HCT116 (cell line): Measurements from ENCODE around the gene ADORA3. TPM values are rescaled to one million over a fixed set of nuclear protein-coding genes. Genes with fewer than 3 reads are reported as not detected.

Source experiments
- ATAC-seq: fragments of 200-7000 bp; cut with Tn5 transposase; 2 replicates; pipeline ENCODE4 v1.9.1; 2020; ENCODE audit warnings: mild to moderate bottlenecking, moderate library complexity
- BruUV-seq: library from RNA; stranded (reverse); fragments of 400-500 nt; replicated peaks from 2 replicates; lab custom pipeline; 2021; lab: Mats Ljungman, UMichigan
- CTCF ChIA-PET: fragments of 300-600 bp; sonication (Branson Sonifier 250); formaldehyde crosslinking; loops from one replicate; lab custom pipeline; 2021; ENCODE audit warnings: antibody characterized with exemption; lab: Charles Lee
- POLR2A ChIA-PET: fragments of 300-600, 350-600 bp; sonication (Branson Sonifier 250); formaldehyde crosslinking; loops from one replicate; lab custom pipeline; 2021; ENCODE audit warnings: antibody characterized with exemption; lab: Charles Lee
- RAD21 ChIA-PET, 2 experiments: fragments of 300-600 bp; sonication (Branson Sonifier 250); formaldehyde crosslinking; loops; one replicate each; lab custom pipeline; 2023; ENCODE audit warnings: low total read pairs in 2 of 2; ENCODE audit not compliant: uncharacterized antibody in 2 of 2, unreplicated experiment in 2 of 2, low non-redundant PET in 1 of 2; lab: Charles Lee
- DNase-seq: peaks from one replicate; pipeline ENCODE4 v3.0.0-alpha.2; 2010; ENCODE audit warnings: low read depth, low spot score
- H2AFZ ChIP-seq: fragments of 200-600 bp; shearing (Covaris generic), sonication (generic); 2 replicates; pipeline ENCODE4 v1.6.1; 2017; ENCODE audit warnings: low read depth, mixed run types, mixed read lengths, antibody characterized with exemption, low read length; ENCODE audit not compliant: poor library complexity, severe bottlenecking
- H3K27ac ChIP-seq: 2 replicates; pipeline ENCODE4 v1.5.1; 2012; ENCODE audit warnings: low read depth, low read length
- H3K27me3 ChIP-seq: fragments of 200-600 bp; sonication (generic); 2 replicates; pipeline ENCODE4 v1.6.1; 2016; ENCODE audit warnings: mixed run types, low read length, mixed read lengths; ENCODE audit not compliant: insufficient read depth
- H3K36me3 ChIP-seq, 2 experiments: fragments of 200-500 bp in 1 of 2; fragments of 200-600 bp in 1 of 2; sonication (Bioruptor generic) in 1 of 2; sonication (generic) in 1 of 2; 2 replicates each; pipeline versions ENCODE4 v1.5.1 to v1.6.1; 2014 to 2016; ENCODE audit warnings: low read length in 2 of 2, inconsistent platforms in 1 of 2, mixed read lengths in 1 of 2, mixed run types in 1 of 2; ENCODE audit not compliant: insufficient read depth in 2 of 2, control insufficient read depth in 1 of 2
- H3K4me1 ChIP-seq, 2 experiments: fragments of 200-600 bp in 1 of 2; sonication (generic) in 1 of 2; 2 replicates each; pipeline versions ENCODE4 v1.5.1 to v1.6.1; 2012 to 2017; ENCODE audit warnings: low read length in 2 of 2, inconsistent platforms in 1 of 2, mild to moderate bottlenecking in 1 of 2, mixed read lengths in 1 of 2, mixed run types in 1 of 2, moderate library complexity in 1 of 2; ENCODE audit not compliant: insufficient read depth in 2 of 2, control insufficient read depth in 1 of 2
- H3K4me2 ChIP-seq: fragments of 200-600 bp; sonication (generic); 2 replicates; pipeline ENCODE4 v1.6.1; 2017; ENCODE audit warnings: mixed run types, low read length, mixed read lengths
- H3K4me3 ChIP-seq, 2 experiments: fragments of 200-600 bp in 1 of 2; sonication (generic) in 1 of 2; replicated peaks in 1 of 2; 2 replicates each; pipeline ENCODE4 v1.5.1; 2011 to 2016; ENCODE audit warnings: low read length in 2 of 2, control low read depth in 1 of 2, low read depth in 1 of 2, mild to moderate bottlenecking in 1 of 2, mixed read lengths in 1 of 2, mixed run types in 1 of 2
- H3K79me2 ChIP-seq: fragments of 200-600 bp; sonication (generic); 2 replicates; pipeline ENCODE4 v1.6.1; 2017; ENCODE audit warnings: mild to moderate bottlenecking, mixed run types, low read length, moderate library complexity, mixed read lengths; ENCODE audit not compliant: insufficient read depth
- H3K9ac ChIP-seq: fragments of 200-600 bp; sonication (generic); 2 replicates; pipeline ENCODE4 v1.6.1; 2016; ENCODE audit warnings: low read length, mixed read lengths
- H3K9me2 ChIP-seq: fragments of 200-600 bp; sonication (generic), shearing (Covaris generic); 2 replicates; pipeline ENCODE4 v1.6.1; 2017; ENCODE audit warnings: mixed run types, mild to moderate bottlenecking, moderate library complexity; ENCODE audit not compliant: insufficient read depth
- H3K9me3 ChIP-seq, 2 experiments: fragments of 200-500 bp in 1 of 2; fragments of 200-600 bp in 1 of 2; sonication (Bioruptor generic) in 1 of 2; sonication (generic) in 1 of 2; 2 replicates each; pipeline ENCODE4 v1.6.1; 2014 to 2017; ENCODE audit warnings: low read length in 2 of 2, mixed read lengths in 2 of 2, inconsistent platforms in 1 of 2, low read depth in 1 of 2, mild to moderate bottlenecking in 1 of 2, mixed run types in 1 of 2, moderate library complexity in 1 of 2; ENCODE audit not compliant: control insufficient read depth in 1 of 2, insufficient read depth in 1 of 2
- H4K20me1 ChIP-seq: fragments of 200-600 bp; sonication (generic), shearing (Covaris generic); 2 replicates; pipeline ENCODE4 v1.6.1; 2017; ENCODE audit warnings: mixed run types, mild to moderate bottlenecking, moderate library complexity; ENCODE audit not compliant: insufficient read depth
- CBX3 ChIP-seq: IDR thresholded peaks from 2 replicates; pipeline ENCODE4 v1.6.1; 2012; ENCODE audit warnings: low read depth
- CEBPB ChIP-seq: IDR thresholded peaks from 2 replicates; pipeline ENCODE4 v1.6.1; 2012; ENCODE audit warnings: low read depth
- ELF1 ChIP-seq: IDR thresholded peaks from 2 replicates; pipeline ENCODE4 v1.6.1; 2012; ENCODE audit warnings: low read depth, borderline replicate concordance
- EZH2phosphoT487 ChIP-seq: fragments of 200-600 bp; IDR thresholded peaks from 2 replicates; pipeline ENCODE4 v1.6.1; 2018; ENCODE audit warnings: antibody characterized with exemption, borderline replicate concordance
- JUND ChIP-seq: IDR thresholded peaks from 2 replicates; pipeline ENCODE4 v1.6.1; 2012
- RAD21 ChIP-seq: IDR thresholded peaks from 2 replicates; pipeline ENCODE4 v1.6.1; 2012; ENCODE audit warnings: low read depth, mild to moderate bottlenecking
- SIN3A ChIP-seq: IDR thresholded peaks from 2 replicates; pipeline ENCODE4 v1.6.1; 2012; ENCODE audit warnings: low read depth
- SP1 ChIP-seq: IDR thresholded peaks from 2 replicates; pipeline ENCODE4 v1.6.1; 2012; ENCODE audit warnings: low read depth
- YY1 ChIP-seq: IDR thresholded peaks from 2 replicates; pipeline ENCODE4 v1.6.1; 2011; ENCODE audit warnings: low read length, low read depth, moderate library complexity, mild to moderate bottlenecking; ENCODE audit not compliant: insufficient replicate concordance; ENCODE audit errors: extremely low read depth
- ZFX ChIP-seq: fragments of 450-650 bp; IDR thresholded peaks from 2 replicates; pipeline ENCODE4 v1.6.1; 2017
- intact Hi-C: fragments of 100-400 bp; cut with micrococcal nuclease; formaldehyde crosslinking; loops from 2 replicates; pipeline ENCODE4 v1.10.0; 2022
- total RNA-seq: library from RNA; stranded (reverse); gene quantifications from one replicate; pipeline ENCODE4 v1.2.1, GENCODE V29; 2021; ENCODE audit not compliant: unreplicated experiment
- TF ChIP-seq, protein P1 (sequence below): IDR thresholded peaks from 2 replicates; pipeline ENCODE4 v1.6.1; 2012
- TF ChIP-seq, protein P2 (sequence below): IDR thresholded peaks from 2 replicates; pipeline ENCODE4 v1.6.1; 2012
- TF ChIP-seq, protein P3 (sequence below), 3 experiments: fragments of 200-600 bp in 1 of 3; sonication (generic) in 1 of 3; IDR thresholded peaks in 2 of 3; conservative IDR thresholded peaks in 1 of 3; 2 replicates each; pipeline ENCODE4 v1.5.1; 2012 to 2017; ENCODE audit warnings: low read depth in 2 of 3, low read length in 2 of 3, antibody characterized with exemption in 1 of 3, borderline replicate concordance in 1 of 3, control low read depth in 1 of 3, mild to moderate bottlenecking in 1 of 3, mixed read lengths in 1 of 3, mixed run types in 1 of 3, moderate library complexity in 1 of 3; ENCODE audit not compliant: insufficient read depth in 1 of 3

The ADORA3 gene
- total RNA-seq, 1 experiment from 2014 or later = not detected

DNA sequence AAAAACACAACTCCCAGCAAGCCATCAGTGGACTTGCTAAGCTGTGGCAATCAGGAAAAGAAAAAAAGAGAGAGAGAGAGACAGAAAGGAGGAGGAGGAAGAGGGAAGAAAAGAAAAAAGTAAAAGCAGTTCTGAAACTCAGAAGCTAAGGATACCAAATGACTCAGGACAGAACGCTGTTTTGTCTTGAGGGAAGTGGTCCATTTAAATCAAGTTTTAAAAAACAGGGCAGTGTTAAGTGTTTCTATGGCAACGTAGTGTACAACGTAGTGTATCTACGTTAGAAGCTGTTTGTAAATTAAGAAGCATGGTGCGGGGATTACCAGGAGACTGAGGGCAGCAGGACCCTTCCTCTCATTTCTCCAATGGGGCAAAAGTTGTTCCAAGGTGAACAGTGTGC is 5.8 kb downstream of the ADORA3 start (continued):
- no peak for TF ChIP-seq RAD21
- no peak for TF ChIP-seq CEBPB
- TF ChIP-seq CBX3 = no peak
- TF ChIP-seq, all 23 proteins: peak for 0

DNA sequence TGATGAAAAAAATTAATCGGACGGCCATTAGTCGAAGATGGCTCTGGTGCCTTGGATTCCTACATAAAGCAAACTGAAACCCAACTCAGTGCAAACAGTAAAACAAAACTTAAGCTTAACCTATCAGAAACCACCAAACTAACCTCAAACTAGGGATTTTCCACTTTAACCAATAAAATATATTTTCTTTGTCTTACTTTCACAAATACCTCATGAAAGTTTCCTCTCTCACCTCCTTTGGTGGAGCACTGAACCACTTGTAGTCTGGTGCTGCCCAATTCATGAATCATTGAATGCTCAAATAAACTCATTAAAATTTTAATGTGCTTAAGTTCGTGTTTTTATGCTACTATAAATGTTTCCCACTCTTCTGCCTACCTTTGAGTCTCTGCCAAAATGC is 7.0 kb downstream of the ADORA3 start:
- H2AFZ ChIP-seq = no peak overlapping the region
- DNase-seq = no peak
- intact Hi-C loops = no loop called here

DNA sequence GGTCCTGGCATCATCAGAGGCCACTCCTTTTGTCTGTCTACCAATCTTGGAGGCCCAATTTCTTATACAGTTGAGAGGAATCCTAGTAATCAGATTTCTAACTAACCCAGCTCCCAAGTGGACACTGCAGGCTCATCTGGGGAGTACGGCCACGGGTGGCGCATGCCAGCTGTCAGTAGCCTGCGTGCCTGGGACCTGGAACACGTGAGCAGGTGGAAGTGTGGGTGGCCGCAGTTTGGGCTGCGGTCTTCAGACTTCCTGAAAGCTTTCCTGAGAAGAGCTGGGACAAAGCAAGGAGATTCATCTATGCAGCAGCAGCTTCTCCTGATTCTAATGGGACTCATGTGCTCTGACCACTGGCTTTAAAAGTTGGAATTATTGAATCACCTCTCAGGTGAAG is 12.4 kb downstream of the ADORA3 start:
- Histone ChIP-seq H3K9ac (no peak overlapping the region), H3K27me3 (no peaks in the 10 kb centered on the region), H3K4me2 (no peak overlapping the region), H3K9me2 (no peaks in the 10 kb centered on the region), H2AFZ (no peak overlapping the region), H3K4me3 (no peak overlapping the region), H3K27ac (no peak overlapping the region), H3K4me1 (no peaks in the 10 kb centered on the region), H3K36me3 (no peaks in the 10 kb centered on the region), H3K79me2 (no peaks in the 10 kb centered on the region), H3K9me3 (no peaks in the 10 kb centered on the region), H4K20me1 (no peaks in the 10 kb centered on the region)
- intact Hi-C loops = no loop called here
- CTCF ChIA-PET = interaction anchor here (1.9 to 2.2 kb wide), 2 partner anchors 9 to 17 kb away, joined by 7 to 8 read pairs; no protein-coding TSS in a partner anchor
- no TSS peak for BruUV-seq
- DNase-seq = no peak
- RAD21 ChIA-PET = no interaction called here
- ATAC-seq = no peak
- POLR2A ChIA-PET = interaction anchor here (1.1 kb wide), 1 partner anchor 263 kb away, joined by 3 read pairs; no protein-coding TSS in a partner anchor
- TF ChIP-seq, protein P1, sequence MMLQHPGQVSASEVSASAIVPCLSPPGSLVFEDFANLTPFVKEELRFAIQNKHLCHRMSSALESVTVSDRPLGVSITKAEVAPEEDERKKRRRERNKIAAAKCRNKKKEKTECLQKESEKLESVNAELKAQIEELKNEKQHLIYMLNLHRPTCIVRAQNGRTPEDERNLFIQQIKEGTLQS = no peak
- TF ChIP-seq SIN3A (no peak), CEBPB (no peak), ZFX (no peak), JUND (no peak), EZH2phosphoT487 (no peak), YY1 (no peak)
- TF ChIP-seq, protein P2, sequence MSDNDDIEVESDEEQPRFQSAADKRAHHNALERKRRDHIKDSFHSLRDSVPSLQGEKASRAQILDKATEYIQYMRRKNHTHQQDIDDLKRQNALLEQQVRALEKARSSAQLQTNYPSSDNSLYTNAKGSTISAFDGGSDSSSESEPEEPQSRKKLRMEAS = no peak
- TF ChIP-seq, protein P3, sequence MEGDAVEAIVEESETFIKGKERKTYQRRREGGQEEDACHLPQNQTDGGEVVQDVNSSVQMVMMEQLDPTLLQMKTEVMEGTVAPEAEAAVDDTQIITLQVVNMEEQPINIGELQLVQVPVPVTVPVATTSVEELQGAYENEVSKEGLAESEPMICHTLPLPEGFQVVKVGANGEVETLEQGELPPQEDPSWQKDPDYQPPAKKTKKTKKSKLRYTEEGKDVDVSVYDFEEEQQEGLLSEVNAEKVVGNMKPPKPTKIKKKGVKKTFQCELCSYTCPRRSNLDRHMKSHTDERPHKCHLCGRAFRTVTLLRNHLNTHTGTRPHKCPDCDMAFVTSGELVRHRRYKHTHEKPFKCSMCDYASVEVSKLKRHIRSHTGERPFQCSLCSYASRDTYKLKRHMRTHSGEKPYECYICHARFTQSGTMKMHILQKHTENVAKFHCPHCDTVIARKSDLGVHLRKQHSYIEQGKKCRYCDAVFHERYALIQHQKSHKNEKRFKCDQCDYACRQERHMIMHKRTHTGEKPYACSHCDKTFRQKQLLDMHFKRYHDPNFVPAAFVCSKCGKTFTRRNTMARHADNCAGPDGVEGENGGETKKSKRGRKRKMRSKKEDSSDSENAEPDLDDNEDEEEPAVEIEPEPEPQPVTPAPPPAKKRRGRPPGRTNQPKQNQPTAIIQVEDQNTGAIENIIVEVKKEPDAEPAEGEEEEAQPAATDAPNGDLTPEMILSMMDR (IDR thresholded peaks at IDR 0.05 in 2 of 3, conservative IDR thresholded peaks at IDR 0.05 in 1 of 3; ENCODE audit: borderline replicate concordance in 1 of 3, insufficient read depth in 1 of 3, low read depth in 2 of 3, low read length in 2 of 3) = no peak

More for the DNA sequence above, 7.0 kb downstream of the ADORA3 start:
- RAD21 ChIA-PET = no interaction called here
- no peak for ATAC-seq
- BruUV-seq = no TSS peak
- Histone ChIP-seq H4K20me1 (no peaks in the 10 kb centered on the region), H3K79me2 (no peaks in the 10 kb centered on the region), H3K9me3 (no peaks in the 10 kb centered on the region), H3K4me1 (no peaks in the 10 kb centered on the region), H3K4me3 (no peak overlapping the region), H3K36me3 (no peaks in the 10 kb centered on the region), H3K27ac (no peak overlapping the region), H3K4me2 (no peak overlapping the region), H3K27me3 (no peaks in the 10 kb centered on the region), H3K9me2 (no peaks in the 10 kb centered on the region), H3K9ac (no peak overlapping the region)
- POLR2A ChIA-PET = interaction anchor here (0.6 kb wide), 1 partner anchor 23 kb away, joined by 4 read pairs; no protein-coding TSS in a partner anchor
- TF ChIP-seq SIN3A (no peak), ELF1 (no peak), CBX3 (no peak), SP1 (no peak)
- TF ChIP-seq, protein P1 = no peak
- TF ChIP-seq, protein P2 = no peak
- CTCF ChIA-PET = interaction anchor here (3.3 kb wide), 1 partner anchor 12 kb away, joined by 26 read pairs; no protein-coding TSS in a partner anchor
